Smooth muscle cell (in vitro differentiated cells): ENCODE data around the gene CSF2. TPM values are rescaled to one million over a fixed set of nuclear protein-coding genes. Genes with fewer than 3 reads are reported as not detected.

ENCODE experiments used
- DNase-seq: peaks from one replicate; lab custom pipeline; 2025; ENCODE audit not compliant: unreplicated experiment; lab: John Stamatoyannopoulos, UW
- H2AFZ ChIP-seq: fragments of 200-600 bp; sonication (generic); 2 replicates; pipeline ENCODE4 v1.6.0; 2016; ENCODE audit warnings: antibody characterized with exemption, low read depth, mild to moderate bottlenecking
- H3F3A ChIP-seq: fragments of 200-600 bp; sonication (generic); 2 replicates; pipeline ENCODE4 v1.6.0; 2017; ENCODE audit warnings: antibody characterized with exemption, low read depth
- H3K27ac ChIP-seq: fragments of 200-600 bp; sonication (generic); 2 replicates; pipeline ENCODE4 v1.5.1; 2016; ENCODE audit warnings: low read depth, mild to moderate bottlenecking
- H3K27me3 ChIP-seq: fragments of 200-600 bp; sonication (generic); 2 replicates; pipeline ENCODE4 v1.6.1; 2016; ENCODE audit warnings: low read depth, mild to moderate bottlenecking
- H3K36me3 ChIP-seq: fragments of 200-600 bp; sonication (generic); 2 replicates; pipeline ENCODE4 v1.5.1; 2016; ENCODE audit warnings: low read depth
- H3K4me1 ChIP-seq: fragments of 200-600 bp; sonication (generic); 2 replicates; pipeline ENCODE4 v1.5.1; 2016; ENCODE audit warnings: low read depth
- H3K4me2 ChIP-seq: fragments of 200-600 bp; sonication (generic); 2 replicates; pipeline ENCODE4 v1.6.0; 2016; ENCODE audit warnings: mild to moderate bottlenecking
- H3K4me3 ChIP-seq: fragments of 200-600 bp; sonication (generic); 2 replicates; pipeline ENCODE4 v1.5.1; 2016; ENCODE audit warnings: mild to moderate bottlenecking
- H3K79me2 ChIP-seq: fragments of 200-600 bp; sonication (generic); 2 replicates; pipeline ENCODE4 v1.6.0; 2016; ENCODE audit warnings: low read depth, mild to moderate bottlenecking
- H3K9ac ChIP-seq: fragments of 200-600 bp; sonication (generic); 2 replicates; pipeline ENCODE4 v1.6.0; 2016; ENCODE audit warnings: low read depth
- H3K9me3 ChIP-seq: fragments of 200-600 bp; sonication (generic); replicated peaks from 2 replicates; pipeline ENCODE4 v1.5.1; 2016; ENCODE audit warnings: low read depth
- H4K20me1 ChIP-seq: fragments of 200-600 bp; sonication (generic); 2 replicates; pipeline ENCODE4 v1.6.0; 2016; ENCODE audit warnings: low read depth
- CTCF ChIP-seq: fragments of 200-600 bp; sonication (generic); IDR thresholded peaks from 2 replicates; pipeline ENCODE4 v1.5.1; 2017; ENCODE audit warnings: borderline replicate concordance, mild to moderate bottlenecking, antibody characterized with exemption; ENCODE audit not compliant: insufficient read depth, poor library complexity, severe bottlenecking
- WGBS: methylation state at CpG from one replicate; pipeline ENCODE4 v1.1.7; 2016; ENCODE audit warnings: low lambda C conversion rate; 5-methylcytosine and 5-hydroxymethylcytosine counted together
- polyA plus RNA-seq: library from polyadenylated mRNA; unstranded; fragments of >200 nt; fragmentation: Nextera tagmentation; extraction: Ambion mirVana; gene quantifications from 2 replicates; pipeline ENCODE4 v1.2.1, GENCODE V29; 2016
- total RNA-seq: library from RNA; depleted of rRNA; stranded (reverse); fragments of >200 nt; gene quantifications from 2 replicates; pipeline ENCODE4 v1.2.3, GENCODE V29; 2014

CSF2 gene
- total and polyA plus RNA-seq, 2 experiments from 2014 or later: not detected

GRCh38 chr5:132060501-132061161, 13.0 kb upstream of the CSF2 start, which contains the start of gene IL3:
TSS of gene IL3 (plus strand) at chr5:132060655. CDS start at chr5:132060707, 52 bp downstream.
- Histone ChIP-seq H4K20me1 (no peaks in the 10 kb centered on the region), H3K27me3 (no peaks in the 10 kb centered on the region), H3K27ac (no peak within 1 kb of the TSS), H3K36me3 (no peaks in the 10 kb centered on the region), H3K4me2 (no peak within 1 kb of the TSS), H3F3A (no peaks in the 10 kb centered on the region), H3K9me3 (no peaks in the 10 kb centered on the region), H3K4me3 (no peak within 1 kb of the TSS), H3K9ac (no peak within 1 kb of the TSS), H2AFZ (no peak within 1 kb of the TSS), H3K4me1 (no peaks in the 10 kb centered on the region), H3K79me2 (no peaks in the 10 kb centered on the region)
- DNase-seq: no peak
- TF ChIP-seq CTCF: no peak
- WGBS: 90% methylated on average over 16 of the region's 16 CpGs

- H3K4me1 ChIP-seq: no peaks in the 10 kb centered on the region
- H3K4me3 ChIP-seq: no peak overlapping the region
- H3K4me2 ChIP-seq: no peak overlapping the region
- no peak overlapping the region for H3K27ac ChIP-seq
- 53% methylated on average over 9 of the region's 9 CpGs for WGBS
- no peak overlapping the region for H2AFZ ChIP-seq
- no peaks in the 10 kb centered on the region for H3K36me3 ChIP-seq
- TF ChIP-seq CTCF: peak; percentile 90
- H3K27me3 ChIP-seq: no peaks in the 10 kb centered on the region
- H3K79me2 ChIP-seq: no peaks in the 10 kb centered on the region
- peak; percentile 18 for DNase-seq
- no peaks in the 10 kb centered on the region for H3F3A ChIP-seq
- H3K9ac ChIP-seq: no peak overlapping the region
- no peaks in the 10 kb centered on the region for H4K20me1 ChIP-seq
- H3K9me3 ChIP-seq: no peaks in the 10 kb centered on the region
These were observed 10.3 kb upstream of the CSF2 start for GRCh38 chr5:132063090-132063911.

GRCh38 chr5:132064140-132064539, 9.4 kb upstream of the CSF2 start:
- WGBS: 69% methylated on average over 5 of the region's 5 CpGs
- Histone ChIP-seq H3K9ac (no peak overlapping the region), H3K27me3 (no peaks in the 10 kb centered on the region), H2AFZ (no peak overlapping the region), H3K36me3 (no peaks in the 10 kb centered on the region), H4K20me1 (no peaks in the 10 kb centered on the region), H3K27ac (no peak overlapping the region), H3K9me3 (no peaks in the 10 kb centered on the region), H3K79me2 (no peaks in the 10 kb centered on the region), H3K4me1 (no peaks in the 10 kb centered on the region), H3K4me3 (no peak overlapping the region), H3F3A (no peaks in the 10 kb centered on the region), H3K4me2 (no peak overlapping the region)
- DNase-seq: no peak
- TF ChIP-seq CTCF: no peak
